Fibroblast of skin of back (primary cell): ENCODE measurements around the gene CDR2L.
"Not testable (repeated sequence)": the region's sequence is repeated elsewhere in the genome, so short reads cannot be mapped to it uniquely, and the experiment has no call there.

Experiments used
- DNase-seq: peaks from one replicate; pipeline ENCODE4 v3.0.0-alpha.2; 2013

CDR2L gene

DNA sequence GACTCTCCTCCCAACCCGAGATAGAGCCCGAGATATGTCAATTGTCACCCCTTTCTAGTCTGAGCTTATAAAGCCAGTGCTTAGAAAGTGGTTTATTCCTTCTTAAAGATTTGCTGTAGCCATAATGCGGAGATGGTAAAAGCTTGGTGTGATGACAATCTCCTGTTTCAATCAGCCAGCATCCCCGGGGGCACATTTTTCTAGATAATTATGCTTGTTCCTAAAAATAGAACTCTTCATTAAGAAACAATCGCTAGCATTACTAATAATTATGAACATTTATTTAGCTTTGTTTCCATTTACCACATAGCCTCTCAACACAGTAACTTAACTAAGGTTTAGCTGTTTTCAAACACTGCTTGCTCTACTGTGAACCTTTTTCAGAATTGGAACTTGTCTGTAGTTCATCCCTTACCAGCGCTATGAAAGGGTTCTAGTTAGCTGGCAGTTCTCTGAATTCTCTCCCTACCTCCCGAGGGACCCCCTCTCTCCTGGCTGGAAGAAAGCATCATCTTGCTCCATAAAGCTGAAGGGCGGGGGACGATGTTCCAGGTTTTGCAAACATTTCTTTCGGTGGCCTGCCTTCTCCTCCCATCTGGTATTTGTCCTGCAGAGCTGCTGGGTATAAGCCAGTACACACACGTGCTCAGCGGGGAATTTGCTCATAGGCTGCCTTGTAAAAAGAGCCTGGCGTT lies 24.1 kb downstream of the CDR2L start:
- DNase-seq = peak; percentile 69

DNA sequence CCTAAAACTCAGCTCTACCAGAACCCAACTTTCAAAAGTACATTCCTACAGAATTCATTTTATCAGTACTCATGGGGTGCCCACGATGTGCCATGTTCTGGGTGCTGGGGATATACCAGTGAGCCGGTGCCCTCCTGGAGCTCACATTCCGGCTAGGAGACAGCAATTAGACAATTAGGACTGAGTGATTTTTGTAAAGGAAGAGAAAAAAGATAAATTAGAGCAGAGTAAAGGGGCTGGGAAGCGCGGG lies 24.6 kb downstream of the CDR2L start:
- no peak for DNase-seq

DNA sequence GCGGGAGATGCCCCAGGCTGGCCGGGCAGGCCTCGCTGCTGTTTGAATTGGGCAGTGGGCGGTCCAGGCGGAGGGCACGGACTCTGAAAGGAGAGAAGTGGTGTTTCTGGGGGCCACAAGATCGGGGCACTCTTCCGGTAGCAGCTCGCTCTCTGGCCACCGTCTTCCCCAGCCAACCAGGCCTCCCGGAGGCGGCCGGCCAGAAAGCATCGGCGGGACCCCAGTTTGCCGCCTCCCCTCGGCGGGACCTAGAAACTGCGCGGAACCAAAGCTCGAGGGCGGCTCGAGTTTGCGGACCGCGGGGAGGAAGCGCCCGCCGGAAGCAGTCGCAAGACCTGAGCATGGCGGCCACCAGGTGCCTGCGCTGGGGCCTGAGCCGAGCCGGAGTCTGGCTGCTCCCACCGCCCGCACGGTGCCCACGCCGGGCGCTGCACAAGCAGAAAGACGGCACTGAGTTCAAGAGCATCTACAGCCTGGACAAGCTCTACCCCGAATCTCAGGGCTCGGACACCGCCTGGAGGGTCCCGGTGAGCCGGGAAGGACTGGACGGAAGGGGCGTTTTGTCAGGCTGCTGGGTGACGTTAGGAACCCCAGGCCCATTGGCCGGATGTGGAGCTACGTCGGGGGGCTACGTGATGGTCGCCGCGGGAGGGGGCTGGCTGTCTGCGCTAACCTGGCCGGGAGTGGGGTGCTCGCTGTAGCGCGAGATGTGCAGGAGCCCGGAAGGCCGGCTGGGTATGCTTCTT lies 25.1 kb downstream of the CDR2L start, which contains the start of gene MRPL58:
Gene MRPL58 (plus strand): TSS at position 325 of the 746 bp plus-strand sequence. CDS start 17 bp downstream, at position 342.
- peak; percentile 87 for DNase-seq

DNA sequence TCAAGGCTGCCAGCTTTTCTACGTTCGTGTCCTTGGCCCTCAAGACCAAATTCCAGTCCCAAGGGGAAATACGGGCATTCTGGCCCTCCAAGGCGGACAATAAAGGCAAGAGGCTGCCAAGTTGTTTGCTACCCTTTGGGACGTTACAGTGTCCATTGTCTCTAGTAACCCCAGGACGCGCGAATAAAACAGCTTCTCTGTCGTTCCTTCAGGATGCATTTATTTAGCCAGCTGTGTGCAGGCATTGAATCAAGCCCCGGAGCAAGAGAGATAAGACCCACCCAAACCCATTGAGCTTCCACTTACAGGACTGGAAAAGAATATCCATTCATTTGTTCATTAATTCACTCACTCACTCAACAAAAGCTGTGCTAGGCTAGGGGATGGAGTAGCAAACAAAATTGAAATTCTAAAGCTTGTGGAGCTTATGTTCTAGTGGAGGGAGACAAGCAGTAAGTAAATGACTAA lies 25.7 kb downstream of the CDR2L start:
- DNase-seq = no peak

DNA sequence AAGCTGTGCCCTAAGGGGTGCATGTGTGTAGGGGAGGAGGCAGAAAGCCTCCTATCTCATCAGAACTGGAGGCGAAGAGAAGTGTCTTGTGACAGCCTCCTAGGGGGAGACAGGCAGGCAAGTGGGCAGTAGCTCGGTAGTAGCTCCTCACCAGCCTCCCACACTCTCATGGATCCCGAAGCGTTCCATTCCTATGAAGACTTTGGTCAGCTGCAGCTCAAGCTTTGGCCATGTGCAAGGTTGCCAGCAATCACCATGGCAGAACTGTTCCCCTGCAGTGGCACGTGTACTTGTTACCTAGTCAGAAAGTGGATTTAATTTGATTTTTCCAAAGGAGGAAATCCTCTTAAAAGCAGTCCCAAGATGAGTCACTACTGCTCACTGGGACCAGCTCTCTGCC lies 31.7 kb downstream of the CDR2L start:
- no peak for DNase-seq

DNA sequence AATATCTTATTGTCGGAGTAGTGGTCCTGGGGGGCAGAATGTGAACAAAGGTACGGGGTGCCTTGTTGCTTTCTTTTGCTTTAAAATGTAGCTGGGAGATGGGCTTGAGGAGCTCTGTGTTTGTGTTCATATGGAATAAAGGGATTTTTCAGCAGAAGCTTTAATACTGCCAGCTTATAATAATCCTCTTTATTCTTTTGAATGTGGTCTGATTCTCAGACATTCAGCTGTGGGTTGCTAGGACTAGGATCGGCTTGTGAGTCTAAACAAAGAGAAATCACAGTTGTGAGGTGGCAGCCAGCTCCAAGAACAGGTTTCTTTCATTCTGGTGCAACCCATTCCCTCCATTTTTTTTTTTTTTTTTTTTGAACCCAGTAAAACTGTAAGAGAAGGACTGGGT lies 32.3 kb downstream of the CDR2L start:
- no peak for DNase-seq

DNA sequence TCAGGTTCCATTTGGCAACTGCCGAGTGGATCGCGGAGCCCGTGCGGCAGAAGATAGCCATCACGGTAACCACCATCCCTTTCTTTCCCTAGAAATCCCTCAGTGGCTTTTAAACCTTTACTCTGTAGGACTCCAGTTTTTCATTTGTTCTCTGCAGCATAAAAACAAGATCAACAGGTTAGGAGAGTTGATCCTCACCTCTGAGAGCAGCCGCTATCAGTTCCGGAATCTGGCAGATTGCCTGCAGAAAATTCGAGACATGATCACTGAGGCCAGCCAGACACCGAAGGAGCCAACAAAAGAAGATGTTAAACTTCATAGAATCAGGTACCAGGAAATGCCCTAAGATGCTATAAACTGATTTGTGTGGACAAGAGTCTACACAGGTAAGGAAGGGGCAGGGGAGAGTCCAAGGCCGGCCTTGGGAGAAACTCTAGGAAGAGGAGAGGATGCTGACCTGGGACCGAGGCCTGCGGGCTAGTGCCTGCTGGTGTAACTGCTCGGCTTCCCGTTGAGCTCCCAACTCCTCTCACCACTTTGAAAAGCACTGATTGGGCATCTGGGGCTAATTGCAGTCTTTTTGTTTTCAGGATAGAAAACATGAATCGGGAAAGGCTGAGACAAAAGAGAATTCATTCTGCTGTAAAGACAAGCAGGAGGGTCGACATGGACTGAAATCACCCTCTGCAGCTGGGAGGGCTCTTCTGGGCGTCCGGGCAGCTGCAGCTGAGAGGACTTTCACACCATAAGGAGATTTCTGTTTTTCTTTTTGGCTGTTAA lies 33.1 kb downstream of the CDR2L start:
- DNase-seq = no peak

DNA sequence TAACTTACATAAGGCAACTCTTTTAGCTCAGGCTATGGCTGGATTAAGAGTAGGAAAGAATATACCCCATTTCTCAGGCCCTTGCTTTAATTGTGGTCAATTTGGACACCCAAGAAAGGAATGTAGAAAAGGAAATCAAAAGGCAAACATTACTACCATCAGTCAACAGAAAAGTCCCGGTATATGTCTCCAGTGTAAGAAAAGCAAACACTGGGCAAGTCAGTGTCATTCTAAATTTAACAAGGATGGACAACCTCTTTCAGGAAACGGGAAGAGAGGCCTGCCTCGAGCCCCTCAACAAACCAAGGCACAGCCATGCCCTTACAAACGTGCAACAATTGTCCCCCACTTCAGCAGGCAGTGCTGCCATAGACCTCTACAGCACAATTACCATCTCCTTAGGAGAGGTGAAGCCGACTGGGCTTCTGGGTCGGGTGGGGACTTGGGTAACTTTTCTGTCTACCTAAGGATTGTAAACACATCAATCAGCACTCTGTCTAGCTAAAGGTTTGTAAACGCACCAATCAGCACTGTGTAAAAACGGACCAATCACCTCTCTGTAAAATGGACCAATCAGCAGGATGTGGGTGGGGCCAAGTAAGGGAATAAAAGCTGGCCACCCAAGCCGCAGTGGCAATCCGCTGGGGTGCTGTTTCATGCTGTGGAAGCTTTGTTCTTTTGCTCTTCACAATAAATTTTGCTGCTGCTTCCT lies 37.4 kb downstream of the CDR2L start:
- no peak for DNase-seq

DNA sequence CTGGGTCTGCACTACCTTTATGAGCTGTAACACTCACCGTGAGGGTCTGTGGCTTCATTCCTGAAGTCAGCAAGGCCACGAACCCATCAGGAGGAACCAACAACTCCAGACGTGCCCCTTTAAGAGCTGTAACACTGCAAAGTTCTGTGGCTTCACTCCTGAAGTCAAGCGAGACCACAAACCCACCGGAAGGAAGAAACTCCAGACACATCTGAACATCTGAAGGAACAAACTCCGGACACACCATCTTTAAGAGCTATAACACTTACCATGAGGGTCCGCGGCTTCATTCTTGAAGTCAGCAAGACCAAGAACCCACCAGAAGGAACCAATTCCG lies 37.9 kb downstream of the CDR2L start:
- DNase-seq = not testable (repeated sequence)

DNA sequence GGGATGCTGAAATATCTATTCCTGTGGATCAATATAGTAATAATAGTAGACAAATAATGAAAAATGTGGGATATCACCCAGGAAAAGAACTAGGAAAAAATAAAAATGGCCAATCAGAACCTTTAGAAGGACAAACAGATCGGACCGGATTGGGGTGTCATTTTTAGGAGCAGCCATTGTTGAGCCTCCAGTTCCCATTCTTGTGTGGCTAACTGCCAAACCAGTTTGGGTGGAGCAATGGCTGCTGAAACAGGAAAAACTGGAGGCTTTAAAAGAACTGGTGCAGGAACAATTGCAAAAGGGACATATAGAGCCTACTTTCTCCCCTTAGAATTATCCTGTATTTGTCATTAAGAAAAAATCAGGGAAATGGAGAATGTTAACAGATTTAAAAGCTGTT lies 39.2 kb downstream of the CDR2L start:
- DNase-seq = not testable (repeated sequence)

DNA sequence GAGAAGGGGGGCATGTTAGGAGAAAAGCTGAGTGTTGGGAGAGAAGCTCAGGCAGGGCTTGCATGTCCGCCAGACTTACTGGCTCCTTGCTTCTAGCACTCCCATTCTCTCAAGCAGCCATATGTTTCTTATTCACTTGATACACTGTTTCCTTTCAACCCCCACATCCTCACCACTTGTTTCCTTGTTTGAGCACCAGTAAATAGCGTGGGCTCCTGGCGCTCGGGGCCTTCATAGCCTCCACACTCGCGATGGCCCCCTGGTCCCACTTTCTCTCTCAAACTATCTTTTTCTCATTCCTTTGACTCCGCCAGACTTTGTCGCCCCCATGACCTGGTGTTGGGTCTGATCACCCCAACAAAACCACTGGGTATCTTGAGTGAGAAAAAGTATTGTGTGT lies 42.7 kb downstream of the CDR2L start:
- DNase-seq = no peak

DNA sequence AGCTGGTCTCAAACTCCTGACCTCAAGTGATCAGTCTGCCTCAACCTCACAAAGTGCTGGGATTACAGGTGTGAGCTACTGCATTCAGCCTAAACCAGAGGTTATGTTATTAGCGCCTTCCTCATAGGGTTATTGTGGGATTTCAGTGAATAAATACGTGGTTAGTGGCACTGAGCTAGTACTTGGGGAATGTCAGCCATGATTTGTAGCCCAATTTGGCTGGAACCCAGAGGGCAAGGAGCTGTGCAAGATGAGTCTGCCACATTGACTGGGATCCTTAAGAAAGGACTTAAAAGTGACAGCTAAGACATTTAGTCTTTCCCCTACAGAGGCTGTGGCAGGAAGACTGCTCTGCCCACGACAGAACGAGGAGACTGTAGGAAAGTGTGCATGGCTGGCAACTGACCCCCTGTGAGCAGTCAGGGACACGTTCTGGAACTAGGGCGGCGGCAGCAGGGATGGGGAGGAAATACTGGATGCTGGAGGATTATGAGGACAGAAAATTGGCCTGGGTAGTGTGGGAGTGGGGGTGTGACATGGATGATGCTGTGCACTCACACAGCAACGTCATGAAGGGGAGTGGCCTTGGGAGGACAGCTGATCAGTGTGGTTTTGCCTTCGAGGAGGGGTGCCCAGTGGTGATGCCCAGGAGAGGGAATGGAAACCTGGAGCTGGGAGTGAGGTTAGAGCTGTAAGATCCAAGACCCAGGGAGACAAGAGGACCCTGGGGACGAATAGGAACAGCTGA lies 44.7 kb downstream of the CDR2L start:
- DNase-seq = peak; percentile 84

DNA sequence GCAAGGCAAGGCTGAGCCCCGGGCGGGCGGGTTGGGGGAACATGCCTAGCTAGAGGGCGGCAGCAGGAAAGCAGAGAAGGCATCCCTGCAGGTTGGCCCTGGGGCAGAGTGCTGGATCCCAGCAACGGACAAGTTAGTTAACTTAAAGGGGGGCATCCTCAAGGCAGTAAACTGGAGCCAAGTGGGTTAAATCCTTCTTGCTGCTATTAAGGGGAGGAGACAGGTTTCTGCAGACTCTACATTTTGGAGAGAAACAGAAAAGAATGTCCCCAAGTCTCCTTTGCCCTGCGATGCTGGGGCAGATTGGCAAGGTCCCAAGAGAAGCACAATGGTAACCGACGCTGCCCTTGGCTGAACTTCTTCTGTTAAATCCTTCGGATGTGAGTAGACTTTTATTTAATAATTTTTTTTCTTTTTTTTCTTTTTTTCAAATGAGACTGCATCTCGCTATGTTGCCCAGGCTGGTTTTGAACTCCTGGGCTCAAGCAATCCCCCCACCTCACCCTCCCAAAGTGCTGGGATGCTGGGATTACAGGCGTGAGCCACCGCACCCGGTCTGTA lies 45.4 kb downstream of the CDR2L start:
- DNase-seq = peak; percentile 42

DNA sequence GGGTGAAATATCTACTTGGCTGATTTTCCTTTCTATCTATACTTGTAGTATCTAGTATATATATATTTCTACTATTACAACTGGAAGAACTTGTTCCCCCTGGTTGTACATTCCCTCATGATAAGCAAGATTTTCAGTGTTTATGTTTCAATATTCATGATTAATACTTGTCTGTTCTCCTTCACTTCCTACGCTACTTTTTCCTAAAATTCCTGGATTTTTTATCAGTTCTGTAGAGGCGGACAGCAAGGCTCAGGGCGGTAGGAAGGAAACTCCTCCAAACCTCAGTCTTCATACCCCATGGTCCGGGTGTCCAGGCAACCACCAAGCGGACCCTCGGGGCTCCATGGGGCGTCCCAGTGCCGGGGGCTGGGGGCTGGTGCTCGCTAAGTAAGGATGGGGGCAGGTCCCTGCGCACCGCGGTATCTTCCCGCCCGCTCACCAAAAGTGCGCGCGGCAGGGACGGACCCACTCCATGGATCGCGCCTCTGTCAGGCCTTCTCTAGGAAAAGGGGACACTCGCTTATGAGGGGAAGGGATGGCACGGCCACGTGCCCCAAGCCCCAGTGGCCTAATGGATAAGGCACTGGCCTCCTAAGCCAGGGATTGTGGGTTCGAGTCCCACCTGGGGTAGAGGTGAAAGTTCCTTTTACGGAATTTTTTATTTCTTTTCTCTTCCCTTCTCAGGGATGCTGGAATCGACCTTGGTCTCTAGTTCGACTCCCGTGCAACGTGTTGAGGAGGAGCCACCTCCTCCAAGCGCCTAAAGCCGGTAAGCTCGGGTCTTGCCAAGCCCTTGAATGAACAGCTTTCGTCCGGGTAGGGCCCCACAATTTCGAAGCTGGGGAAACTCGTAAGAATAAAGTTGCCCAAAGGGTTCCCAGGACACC lies 46.2 kb downstream of the CDR2L start:
- peak; percentile 93 for DNase-seq

DNA sequence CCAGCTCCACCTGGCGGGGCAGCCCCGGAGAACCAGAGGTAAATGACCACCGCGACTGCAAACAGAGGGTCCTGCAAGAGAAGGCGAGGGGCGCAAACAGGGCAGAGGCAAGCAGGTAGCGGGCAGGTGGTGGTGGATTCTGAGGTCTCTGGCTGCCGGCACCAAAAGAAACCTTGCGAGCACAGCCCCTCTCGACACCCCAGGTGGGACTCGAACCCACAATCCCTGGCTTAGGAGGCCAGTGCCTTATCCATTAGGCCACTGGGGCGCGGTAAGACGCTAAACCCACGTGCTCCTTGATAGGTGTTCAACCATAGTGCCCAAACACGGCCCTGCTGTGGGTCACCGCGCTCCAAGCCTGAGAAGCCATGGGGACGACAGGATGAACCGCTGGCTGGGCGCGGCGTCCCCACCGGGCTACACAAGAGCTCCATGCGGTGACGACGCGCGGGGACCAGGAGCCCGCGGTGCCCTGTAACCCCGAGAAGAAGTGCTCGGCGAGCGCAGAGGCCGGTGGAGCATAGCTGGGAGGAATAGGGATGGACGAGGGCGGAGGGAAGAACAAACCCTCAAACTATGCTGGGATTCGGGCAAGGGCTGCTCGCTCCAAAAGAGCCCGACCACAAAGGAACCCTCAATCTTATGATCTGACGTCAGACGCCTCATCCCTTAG lies 46.9 kb downstream of the CDR2L start:
- peak; percentile 90 for DNase-seq

DNA sequence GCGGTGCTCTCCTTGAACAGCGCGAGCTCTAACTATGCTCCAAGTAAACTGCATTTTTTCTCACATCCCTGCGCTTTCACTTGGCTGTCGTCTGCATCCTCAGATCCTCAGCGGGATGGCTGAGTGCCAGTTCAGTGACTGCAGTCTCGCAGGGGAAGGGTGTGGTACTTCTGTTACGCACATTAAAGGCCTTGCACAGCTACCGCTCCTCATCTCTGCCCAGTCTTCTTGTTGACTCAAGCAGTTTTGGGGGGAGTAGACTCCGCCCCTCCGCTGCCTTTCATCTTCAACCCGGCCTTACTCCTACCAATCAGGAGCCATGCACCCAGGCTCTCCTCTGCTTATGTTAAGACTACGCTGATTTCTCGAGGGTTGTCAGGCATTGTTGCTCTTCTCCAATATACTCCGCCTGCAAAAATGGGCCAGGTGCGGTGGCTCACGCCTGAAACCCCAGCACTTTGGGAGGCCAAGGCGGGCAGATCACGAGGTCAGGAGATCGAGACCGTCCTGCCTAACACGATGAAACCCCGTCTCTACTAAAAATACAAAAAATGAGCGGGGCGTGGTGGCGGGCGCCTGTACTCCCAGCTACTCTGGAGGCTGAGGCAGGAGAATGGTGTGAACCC lies 49.3 kb downstream of the CDR2L start:
- peak; percentile 58 for DNase-seq

DNA sequence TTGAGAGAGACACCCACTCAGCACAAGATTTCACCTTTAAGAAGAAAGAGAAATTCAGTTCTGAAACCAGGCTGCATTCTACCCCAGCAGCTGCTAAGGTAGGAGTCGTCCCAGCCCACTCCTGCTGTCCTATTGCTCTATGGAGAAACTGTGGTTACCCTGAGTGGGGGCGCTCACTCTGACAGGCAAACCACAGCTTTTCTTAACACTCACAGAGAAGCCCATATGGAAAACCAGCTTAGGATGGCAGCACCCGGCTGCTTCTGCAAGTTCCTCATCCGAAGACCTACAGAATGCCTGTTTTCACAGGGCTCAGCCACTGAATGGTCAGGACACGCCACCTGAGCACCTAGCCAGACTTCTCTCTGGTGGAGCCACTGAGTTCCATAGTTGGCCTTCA lies 51.8 kb downstream of the CDR2L start:
- DNase-seq = no peak

DNA sequence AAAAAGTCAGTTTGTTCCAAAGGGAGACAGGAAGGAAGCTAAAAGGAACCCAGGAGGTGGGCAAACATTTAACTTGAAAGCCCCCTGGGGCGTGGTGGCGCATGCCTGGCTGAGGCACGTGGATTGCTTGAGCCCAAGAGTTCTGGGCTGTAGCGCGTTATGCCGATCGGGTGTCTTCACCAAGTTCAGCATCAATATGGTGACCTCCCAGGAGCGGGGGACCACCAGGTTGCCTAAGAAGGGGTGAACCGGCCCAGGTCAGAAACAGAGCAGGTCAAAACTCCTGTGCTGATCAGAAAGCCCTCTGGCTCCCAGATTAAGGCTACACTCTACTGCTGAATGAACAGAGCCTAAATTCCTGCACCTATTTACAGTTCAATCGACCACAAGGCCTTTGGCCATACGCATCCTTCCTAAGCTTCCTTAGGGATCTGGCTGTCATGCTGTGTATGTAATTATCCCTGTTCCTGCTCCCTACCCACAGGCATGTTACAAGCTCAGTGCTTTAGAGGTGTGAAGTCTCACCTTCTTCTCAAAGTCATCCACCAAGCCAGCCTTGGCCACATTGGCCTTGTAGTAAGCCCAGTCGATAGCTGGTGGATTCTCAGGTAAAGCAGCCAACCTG lies 54.3 kb downstream of the CDR2L start:
- no peak for DNase-seq

DNA sequence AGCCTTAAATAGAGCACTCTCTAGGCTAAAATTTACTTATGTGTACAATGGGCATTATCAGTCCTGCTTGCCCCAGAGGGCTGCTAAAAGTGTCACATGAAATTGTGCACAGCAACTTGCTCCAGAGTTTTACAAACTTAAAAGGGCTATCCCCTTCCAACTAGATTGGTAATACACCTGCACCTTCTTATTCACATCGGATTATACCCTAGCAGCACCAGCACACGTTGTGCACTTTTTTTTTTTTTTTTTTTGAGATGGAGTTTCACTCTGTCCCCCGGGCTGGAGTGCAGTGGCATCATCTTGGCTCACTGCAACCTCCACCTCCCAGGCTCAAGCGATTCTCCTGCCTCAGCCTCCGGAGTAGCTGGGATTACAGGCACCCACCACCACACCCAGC lies 56.4 kb downstream of the CDR2L start:
- not testable (repeated sequence) for DNase-seq
